H1 (cell line): ENCODE measurements around the gene NSUN7.

Source experiments
- CBX8 ChIP-seq: fragments of 300-800, 300-1000 bp; sonication (generic); IDR thresholded peaks from 2 replicates; pipeline ENCODE4 v1.7.1; 2016; ENCODE audit warnings: low read depth, low read length, borderline replicate concordance
- CEBPB ChIP-seq: IDR thresholded peaks from 2 replicates; pipeline ENCODE4 v1.6.1; 2012; ENCODE audit warnings: low read depth, low read length
- CHD1 ChIP-seq: IDR thresholded peaks from 2 replicates; pipeline ENCODE4 v1.6.1; 2012; ENCODE audit warnings: low read depth, low read length, improper control_type of control experiment
- EGR1 ChIP-seq: IDR thresholded peaks from 2 replicates; pipeline ENCODE4 v1.6.1; 2011; ENCODE audit warnings: low read depth, low read length, borderline replicate concordance
- EZH2 ChIP-seq: fragments of 200-600 bp; sonication (generic); IDR thresholded peaks from 2 replicates; pipeline ENCODE4 v1.7.1; 2012; ENCODE audit warnings: low read depth, mild to moderate bottlenecking, moderate library complexity, low read length, inconsistent platforms; ENCODE audit not compliant: severe bottlenecking
- GABPA ChIP-seq: IDR thresholded peaks from 2 replicates; pipeline ENCODE4 v1.6.1; 2011; ENCODE audit warnings: mild to moderate bottlenecking, low read length, moderate library complexity, borderline replicate concordance; ENCODE audit not compliant: insufficient read depth
- POLR2A ChIP-seq, 2 experiments: IDR thresholded peaks; 1 replicate in 1 of 2; 2 replicates in 1 of 2; pipeline ENCODE4 v1.6.1; 2011; ENCODE audit warnings: low read depth in 2 of 2, low read length in 2 of 2, mild to moderate bottlenecking in 2 of 2; ENCODE audit errors: control extremely low read depth in 1 of 2
- SP1 ChIP-seq: IDR thresholded peaks from 2 replicates; pipeline ENCODE4 v1.6.1; 2011; ENCODE audit warnings: low read depth, low read length
- YY1 ChIP-seq: IDR thresholded peaks from 2 replicates; pipeline ENCODE4 v1.6.1; 2011; ENCODE audit warnings: low read depth, mild to moderate bottlenecking, low read length
- ZNF274 ChIP-seq: IDR thresholded peaks from 2 replicates; pipeline ENCODE4 v1.7.0; 2012; ENCODE audit warnings: low read length, borderline replicate concordance; ENCODE audit errors: extremely low read depth
- TF ChIP-seq, protein P1 (sequence below), 3 experiments: IDR thresholded peaks; 1 replicate in 2 of 3; 2 replicates in 1 of 3; pipeline versions ENCODE4 v1.5.1 to v1.6.1; 2011; ENCODE audit warnings: low read length in 3 of 3, mild to moderate bottlenecking in 3 of 3, inconsistent platforms in 2 of 3, low read depth in 1 of 3, moderate library complexity in 1 of 3; ENCODE audit not compliant: insufficient read depth in 1 of 3; ENCODE audit errors: control extremely low read depth in 1 of 3
- TF ChIP-seq, protein P2 (sequence below): IDR thresholded peaks from 2 replicates; pipeline ENCODE4 v1.6.1; 2011; ENCODE audit warnings: low read depth, mild to moderate bottlenecking, low read length; ENCODE audit not compliant: insufficient read depth
- TF ChIP-seq, protein P3 (sequence below): IDR thresholded peaks from 2 replicates; pipeline ENCODE4 v1.6.1; 2012; ENCODE audit warnings: inconsistent platforms

DNA sequence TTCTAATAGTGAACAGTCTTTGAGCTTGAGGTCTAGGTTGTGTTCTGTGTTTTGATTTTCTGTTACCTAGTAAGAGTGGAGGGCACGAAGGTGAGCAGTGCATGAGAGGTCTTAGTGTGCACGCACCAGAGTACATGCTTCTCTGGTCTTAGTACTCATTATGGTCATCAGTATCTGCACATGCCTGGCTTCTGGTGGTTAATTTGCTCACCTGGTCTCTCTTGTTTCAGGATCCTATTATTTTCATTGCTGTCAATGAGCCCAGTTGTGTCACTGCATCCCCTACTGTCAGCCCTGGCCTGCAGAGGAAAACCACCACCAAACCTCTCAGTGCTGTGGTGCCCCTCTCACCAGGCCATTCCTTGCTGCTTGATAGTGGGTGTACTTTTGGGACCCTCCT, 54.8 kb downstream of the NSUN7 start:
- TF ChIP-seq, protein P1, sequence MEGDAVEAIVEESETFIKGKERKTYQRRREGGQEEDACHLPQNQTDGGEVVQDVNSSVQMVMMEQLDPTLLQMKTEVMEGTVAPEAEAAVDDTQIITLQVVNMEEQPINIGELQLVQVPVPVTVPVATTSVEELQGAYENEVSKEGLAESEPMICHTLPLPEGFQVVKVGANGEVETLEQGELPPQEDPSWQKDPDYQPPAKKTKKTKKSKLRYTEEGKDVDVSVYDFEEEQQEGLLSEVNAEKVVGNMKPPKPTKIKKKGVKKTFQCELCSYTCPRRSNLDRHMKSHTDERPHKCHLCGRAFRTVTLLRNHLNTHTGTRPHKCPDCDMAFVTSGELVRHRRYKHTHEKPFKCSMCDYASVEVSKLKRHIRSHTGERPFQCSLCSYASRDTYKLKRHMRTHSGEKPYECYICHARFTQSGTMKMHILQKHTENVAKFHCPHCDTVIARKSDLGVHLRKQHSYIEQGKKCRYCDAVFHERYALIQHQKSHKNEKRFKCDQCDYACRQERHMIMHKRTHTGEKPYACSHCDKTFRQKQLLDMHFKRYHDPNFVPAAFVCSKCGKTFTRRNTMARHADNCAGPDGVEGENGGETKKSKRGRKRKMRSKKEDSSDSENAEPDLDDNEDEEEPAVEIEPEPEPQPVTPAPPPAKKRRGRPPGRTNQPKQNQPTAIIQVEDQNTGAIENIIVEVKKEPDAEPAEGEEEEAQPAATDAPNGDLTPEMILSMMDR (IDR thresholded peaks at IDR 0.05; ENCODE audit: control extremely low read depth in 1 of 3, insufficient read depth in 1 of 3, low read depth in 1 of 3, low read length in 3 of 3) = no peak
- TF ChIP-seq GABPA (no peak), SP1 (no peak), CEBPB (no peak), EZH2 (no peak), YY1 (no peak), POLR2A (IDR thresholded peaks at IDR 0.05; ENCODE audit: control extremely low read depth in 1 of 2, low read depth in 2 of 2, low read length in 2 of 2) (no peak), ZNF274 (no peak), CHD1 (no peak), EGR1 (no peak), CBX8 (no peak)
- TF ChIP-seq, protein P2, sequence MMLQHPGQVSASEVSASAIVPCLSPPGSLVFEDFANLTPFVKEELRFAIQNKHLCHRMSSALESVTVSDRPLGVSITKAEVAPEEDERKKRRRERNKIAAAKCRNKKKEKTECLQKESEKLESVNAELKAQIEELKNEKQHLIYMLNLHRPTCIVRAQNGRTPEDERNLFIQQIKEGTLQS = no peak
- TF ChIP-seq, protein P3, sequence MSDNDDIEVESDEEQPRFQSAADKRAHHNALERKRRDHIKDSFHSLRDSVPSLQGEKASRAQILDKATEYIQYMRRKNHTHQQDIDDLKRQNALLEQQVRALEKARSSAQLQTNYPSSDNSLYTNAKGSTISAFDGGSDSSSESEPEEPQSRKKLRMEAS = no peak
